Islet of Langerhans (tissue), 1 donor: ENCODE results near the gene EMID1.
"Not testable (repeated sequence)": the region's sequence is repeated elsewhere in the genome, so short reads cannot be mapped to it uniquely, and the experiment has no call there.

Experiments used
- FAIRE-seq: peaks from one replicate; lab custom pipeline; 2011; peaks lifted over from hg19 to GRCh38; lab: Jason Lieb, UNC

Gene EMID1

GRCh38 chr22:29211466-29211865, 5.8 kb downstream of the EMID1 start:
- FAIRE-seq: no peak

GRCh38 chr22:29212743-29213142, 7.0 kb downstream of the EMID1 start:
- no peak for FAIRE-seq

GRCh38 chr22:29213493-29213892, 7.8 kb downstream of the EMID1 start:
- FAIRE-seq: no peak

GRCh38 chr22:29214232-29214631, 8.5 kb downstream of the EMID1 start:
- no peak for FAIRE-seq

- FAIRE-seq: no peak
Observed at GRCh38 chr22:29215012-29215860, 9.5 kb downstream of the EMID1 start.

GRCh38 chr22:29216011-29216872, 10.5 kb downstream of the EMID1 start:
- no peak for FAIRE-seq

- no peak for FAIRE-seq
Observed at GRCh38 chr22:29216873-29217666, 11.4 kb downstream of the EMID1 start.

GRCh38 chr22:29217827-29218757, 12.4 kb downstream of the EMID1 start:
- no peak for FAIRE-seq

GRCh38 chr22:29218758-29219408, 13.2 kb downstream of the EMID1 start:
- FAIRE-seq: no peak

GRCh38 chr22:29219409-29219782, 13.7 kb downstream of the EMID1 start:
- FAIRE-seq: not testable (repeated sequence)

GRCh38 chr22:29219881-29220670, 14.4 kb downstream of the EMID1 start:
- FAIRE-seq: no peak

GRCh38 chr22:29224121-29224858, 18.6 kb downstream of the EMID1 start:
- FAIRE-seq: no peak

GRCh38 chr22:29224859-29225410, 19.2 kb downstream of the EMID1 start:
- no peak for FAIRE-seq

GRCh38 chr22:29225422-29226090, 19.9 kb downstream of the EMID1 start:
- FAIRE-seq: no peak

- no peak for FAIRE-seq
Observed at GRCh38 chr22:29226351-29226981, 20.8 kb downstream of the EMID1 start.

- FAIRE-seq: no peak
Observed at GRCh38 chr22:29230972-29231875, 25.5 kb downstream of the EMID1 start.
